Lung (tissue), 12 donors: ENCODE results near the gene NPB. TPM values are rescaled to one million over a fixed set of nuclear protein-coding genes. Genes with fewer than 3 reads are reported as not detected.

Source experiments
- ATAC-seq: fragments of 200-7000 bp; cut with Tn5 transposase; one replicate; pipeline ENCODE4 v1.9.1; 2020; ENCODE audit warnings: moderate number of reproducible peaks; ENCODE audit not compliant: insufficient read depth, low FRiP score
- DNase-seq, 3 donors: peaks; one replicate each; pipeline ENCODE4 v3.0.0-alpha.2; 2013 to 2017
- H3K27ac ChIP-seq, 2 donors: one replicate each; pipeline ENCODE4 v1.5.1; 2013; ENCODE audit warnings: mild to moderate bottlenecking in 2 of 2, moderate library complexity in 2 of 2, control low read depth in 1 of 2, inconsistent platforms in 1 of 2, low read depth in 1 of 2, low read length in 1 of 2
- H3K27me3 ChIP-seq, 3 donors: one replicate each; pipeline ENCODE4 v1.5.1; 2013; ENCODE audit warnings: low read length in 2 of 3; ENCODE audit not compliant: control insufficient read depth in 3 of 3, insufficient read depth in 3 of 3
- H3K36me3 ChIP-seq, 4 donors: one replicate each; pipeline ENCODE4 v1.5.1; 2013; ENCODE audit warnings: low read length in 4 of 4, mild to moderate bottlenecking in 1 of 4, moderate library complexity in 1 of 4; ENCODE audit not compliant: control insufficient read depth in 4 of 4, insufficient read depth in 4 of 4
- H3K4me1 ChIP-seq, 5 donors: one replicate each; pipeline ENCODE4 v1.5.1; 2013; ENCODE audit warnings: low read length in 5 of 5, mild to moderate bottlenecking in 2 of 5, moderate library complexity in 1 of 5; ENCODE audit not compliant: control insufficient read depth in 5 of 5, insufficient read depth in 5 of 5
- H3K4me3 ChIP-seq: one replicate; pipeline ENCODE4 v1.5.1; 2013; ENCODE audit warnings: mild to moderate bottlenecking, control low read depth, moderate library complexity
- H3K9ac ChIP-seq, 2 donors: one replicate each; pipeline ENCODE4 v1.5.1; 2013; ENCODE audit warnings: low read length in 2 of 2, control low read depth in 1 of 2; ENCODE audit not compliant: insufficient read depth in 1 of 2
- H3K9me3 ChIP-seq, 4 donors: one replicate each; pipeline ENCODE4 v1.5.1; 2013; ENCODE audit warnings: low read length in 3 of 4, mild to moderate bottlenecking in 1 of 4, moderate library complexity in 1 of 4; ENCODE audit not compliant: control insufficient read depth in 4 of 4, insufficient read depth in 3 of 4
- WGBS, 2 donors: extraction: QIAGEN DNeasy Blood & Tissue Kit; methylation state at CpG; one replicate each; pipeline ENCODE4 v1.1.7; 2013; 5-methylcytosine and 5-hydroxymethylcytosine counted together
- polyA plus RNA-seq, 2 donors: library from polyadenylated mRNA; stranded (reverse); fragments of 200-250 nt; gene quantifications; one replicate each; pipeline ENCODE4 v1.2.1, GENCODE V29; 2013
- total RNA-seq, 2 donors: library from RNA; depleted of rRNA in 1 of 2; stranded (reverse); fragments of >200 nt in 1 of 2; gene quantifications; one replicate each; pipeline ENCODE4 v1.2.1, GENCODE V29; 2014 to 2021
- TF ChIP-seq, protein P1 (sequence below): IDR thresholded peaks from 2 replicates; pipeline ENCODE4 v1.5.1; 2012; ENCODE audit warnings: mild to moderate bottlenecking; ENCODE audit errors: control extremely low read depth, extremely low read depth
- donor health status: control.
- donor health status: control.
- donor health status: Bipolar disorder and iron deficiency.
- donor health status: healthy.
- donor health status: DM: yes; HTN: yes; CAD: no.

The NPB gene
- total and polyA plus RNA-seq, 4 donors: 0.41 to 0.55 (median 0.46) TPM

DNA sequence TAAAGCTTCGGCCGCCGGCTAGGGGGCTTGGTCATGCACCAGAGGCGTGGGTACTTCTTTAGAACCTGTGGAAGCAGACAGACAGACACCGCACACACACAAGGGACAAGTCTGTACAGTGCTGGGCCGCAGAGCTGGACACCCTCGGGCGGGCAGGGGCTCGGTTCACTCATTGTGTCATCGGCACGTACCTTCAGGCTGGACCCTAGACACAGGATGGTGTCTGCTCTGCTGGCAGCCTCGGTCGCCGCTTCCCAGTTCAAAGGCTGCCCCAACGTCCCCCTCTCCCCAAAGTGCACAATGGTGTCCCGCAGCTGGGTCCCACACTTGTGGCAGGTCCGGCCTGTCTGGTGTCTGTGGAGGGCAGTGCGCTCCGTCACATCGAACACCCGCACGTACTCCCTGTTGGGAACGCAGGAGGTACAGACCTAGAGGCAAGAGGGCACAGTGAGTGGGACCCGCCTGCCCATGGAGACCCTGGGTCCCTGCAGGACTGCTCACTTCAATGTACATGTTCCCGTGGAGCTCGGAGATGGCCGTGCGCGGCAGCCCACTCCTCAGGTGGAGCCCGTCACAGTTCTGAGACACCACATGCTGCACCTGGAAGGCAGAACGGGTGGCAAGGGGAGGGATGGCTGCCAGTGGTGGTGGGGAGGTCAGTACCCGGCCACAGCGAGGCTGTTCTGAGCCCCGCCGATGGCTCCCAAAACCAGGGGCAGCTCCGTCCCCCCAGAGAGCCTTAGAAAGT is 12.2 kb downstream of the NPB start:
- ATAC-seq (no peak), DNase-seq (no peak)
- Histone ChIP-seq H3K4me3 (no peak overlapping the region), H3K36me3 (peaks cover 5 to 40% (median 13%) of the 10 kb centered on the region in 4 donors), H3K27ac (no peak overlapping the region), H3K4me1 (peaks cover 0 to 20% (median 10%) of the 10 kb centered on the region in 5 donors), H3K9me3 (no peaks in the 10 kb centered on the region), H3K27me3 (no peaks in the 10 kb centered on the region), H3K9ac (no peak overlapping the region)
- 96 to 98% methylated on average over 36 of the region's 36 CpGs for WGBS, 2 donors
- TF ChIP-seq, protein P1, sequence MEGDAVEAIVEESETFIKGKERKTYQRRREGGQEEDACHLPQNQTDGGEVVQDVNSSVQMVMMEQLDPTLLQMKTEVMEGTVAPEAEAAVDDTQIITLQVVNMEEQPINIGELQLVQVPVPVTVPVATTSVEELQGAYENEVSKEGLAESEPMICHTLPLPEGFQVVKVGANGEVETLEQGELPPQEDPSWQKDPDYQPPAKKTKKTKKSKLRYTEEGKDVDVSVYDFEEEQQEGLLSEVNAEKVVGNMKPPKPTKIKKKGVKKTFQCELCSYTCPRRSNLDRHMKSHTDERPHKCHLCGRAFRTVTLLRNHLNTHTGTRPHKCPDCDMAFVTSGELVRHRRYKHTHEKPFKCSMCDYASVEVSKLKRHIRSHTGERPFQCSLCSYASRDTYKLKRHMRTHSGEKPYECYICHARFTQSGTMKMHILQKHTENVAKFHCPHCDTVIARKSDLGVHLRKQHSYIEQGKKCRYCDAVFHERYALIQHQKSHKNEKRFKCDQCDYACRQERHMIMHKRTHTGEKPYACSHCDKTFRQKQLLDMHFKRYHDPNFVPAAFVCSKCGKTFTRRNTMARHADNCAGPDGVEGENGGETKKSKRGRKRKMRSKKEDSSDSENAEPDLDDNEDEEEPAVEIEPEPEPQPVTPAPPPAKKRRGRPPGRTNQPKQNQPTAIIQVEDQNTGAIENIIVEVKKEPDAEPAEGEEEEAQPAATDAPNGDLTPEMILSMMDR: no peak

- H3K4me1 ChIP-seq: peaks cover 0 to 17% (median 6%) of the 10 kb centered on the region in 5 donors
- H3K9me3 ChIP-seq: no peaks in the 10 kb centered on the region
- H3K9ac ChIP-seq: no peak overlapping the region
Observed at GRCh38 chr17:81915331-81915730, 13.3 kb downstream of the NPB start.

DNA sequence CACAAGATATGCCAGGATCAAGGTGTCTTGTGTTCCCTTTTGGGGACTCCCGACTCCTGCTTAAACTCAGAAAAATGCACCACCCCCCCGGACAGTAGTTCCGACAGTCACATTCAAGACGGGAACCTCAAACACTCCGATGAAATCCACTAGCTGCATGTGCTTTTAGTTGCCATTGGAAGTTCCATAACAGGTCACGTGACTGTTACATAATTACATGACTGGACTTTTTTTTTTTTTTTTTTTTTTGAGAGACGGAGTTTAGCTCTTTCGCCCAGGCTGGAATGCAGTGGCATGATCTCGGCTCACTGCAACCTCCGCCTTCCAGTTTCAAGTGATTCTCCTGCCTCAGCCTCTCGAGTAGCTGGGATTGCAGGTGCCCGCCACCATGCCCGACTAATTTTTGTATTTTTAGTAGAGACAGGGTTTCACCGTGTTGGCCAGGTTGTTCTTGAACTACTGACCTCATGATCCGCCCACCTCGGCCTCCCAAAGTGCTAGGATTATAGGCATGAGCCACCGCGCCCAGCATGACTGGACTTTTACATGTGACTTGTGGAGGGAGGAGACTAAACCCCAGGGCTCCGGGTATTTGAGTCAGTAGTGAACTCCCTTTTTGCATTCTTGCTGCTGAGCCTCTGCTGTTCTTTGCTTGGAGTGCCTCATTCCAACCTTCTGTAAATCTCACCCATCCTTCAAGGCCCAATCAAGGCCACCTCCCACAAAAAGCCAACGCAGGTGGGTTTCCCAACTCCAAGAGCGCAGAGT is 14.4 kb downstream of the NPB start:
- H3K27ac ChIP-seq: no peak overlapping the region
- H3K27me3 ChIP-seq: no peaks in the 10 kb centered on the region
- WGBS, 2 donors: 70 to 77% methylated on average over 21 of the region's 21 CpGs
- no peak overlapping the region for H3K4me3 ChIP-seq
- no peak for DNase-seq
- no peak overlapping the region for H3K9ac ChIP-seq
- H3K4me1 ChIP-seq: peaks cover 0 to 12% (median 4%) of the 10 kb centered on the region in 5 donors
- H3K36me3 ChIP-seq: peaks cover 7 to 53% (median 13%) of the 10 kb centered on the region in 4 donors
- TF ChIP-seq, protein P1: no peak
- no peak for ATAC-seq
- H3K9me3 ChIP-seq: no peaks in the 10 kb centered on the region

More at GRCh38 chr17:81915331-81915730, 13.3 kb downstream of the NPB start:
- Histone ChIP-seq H3K4me3 (no peak overlapping the region), H3K27ac (no peak overlapping the region), H3K27me3 (no peaks in the 10 kb centered on the region), H3K36me3 (peaks cover 7 to 47% (median 13%) of the 10 kb centered on the region in 4 donors)
- 92% methylated on average over 12 of the region's 12 CpGs for WGBS, 2 donors
- no peak for ATAC-seq
- TF ChIP-seq, protein P1: no peak
- DNase-seq: no peak
